Caco-2 (cell line): ENCODE results near the gene TTLL5. TPM values are rescaled to one million over a fixed set of nuclear protein-coding genes. Genes with fewer than 3 reads are reported as not detected.
A peak's percentile ranks its signal among the peaks of the same experiment; 100 is the strongest.

ENCODE experiments used
- BruUV-seq: library from RNA; stranded (reverse); fragments of 400-500 nt; replicated peaks from 2 replicates; lab custom pipeline; 2021; lab: Mats Ljungman, UMichigan
- CTCF ChIA-PET: fragments of 300-600 bp; sonication (Branson Sonifier 250); formaldehyde crosslinking; loops from one replicate; lab custom pipeline; 2022; ENCODE audit warnings: antibody characterized with exemption; lab: Charles Lee
- POLR2A ChIA-PET: fragments of 300-600 bp; sonication (Branson Sonifier 250); formaldehyde crosslinking; loops from one replicate; lab custom pipeline; 2022; ENCODE audit warnings: antibody characterized with exemption; lab: Charles Lee
- DNase-seq, 2 experiments: peaks; one replicate each; pipeline versions ENCODE4 v3.0.0 to v3.0.0-alpha.2; 2020 to 2022
- H3K27me3 ChIP-seq: replicated peaks from 2 replicates; pipeline ENCODE4 v1.6.0; 2011; ENCODE audit warnings: low read length; ENCODE audit not compliant: control insufficient read depth, insufficient read depth
- H3K36me3 ChIP-seq: 2 replicates; pipeline ENCODE4 v1.5.1; 2011; ENCODE audit warnings: low read length; ENCODE audit not compliant: control insufficient read depth, insufficient read depth
- H3K4me1 ChIP-seq: fragments of 250-450 bp; sonication (Bioruptor Pico); 2 replicates; pipeline ENCODE4 v1.5.1; 2020; ENCODE audit warnings: mild to moderate bottlenecking
- H3K4me3 ChIP-seq: 2 replicates; pipeline ENCODE4 v1.5.1; 2011; ENCODE audit warnings: low read depth, mild to moderate bottlenecking, control low read depth, low read length
- H3K9me3 ChIP-seq: fragments of 250-450 bp; sonication (Bioruptor Pico); 2 replicates; pipeline ENCODE4 v1.5.1; 2020; ENCODE audit warnings: mild to moderate bottlenecking, moderate library complexity
- H3K27ac Mint-ChIP-seq: one replicate; pipeline ENCODE4 v1.8.0; 2022; ENCODE audit warnings: mixed read lengths; ENCODE audit not compliant: unreplicated experiment
- H3K27me3 Mint-ChIP-seq: one replicate; pipeline ENCODE4 v1.8.0; 2022; ENCODE audit warnings: mixed read lengths; ENCODE audit not compliant: insufficient read depth, unreplicated experiment
- H3K36me3 Mint-ChIP-seq: one replicate; pipeline ENCODE4 v1.8.0; 2022; ENCODE audit warnings: mild to moderate bottlenecking, mixed read lengths; ENCODE audit not compliant: insufficient read depth, unreplicated experiment
- H3K4me1 Mint-ChIP-seq: one replicate; pipeline ENCODE4 v1.8.0; 2022; ENCODE audit warnings: low read depth, mixed read lengths; ENCODE audit not compliant: unreplicated experiment
- H3K4me3 Mint-ChIP-seq: one replicate; pipeline ENCODE4 v1.8.0; 2022; ENCODE audit warnings: mild to moderate bottlenecking, moderate library complexity, mixed read lengths; ENCODE audit not compliant: unreplicated experiment
- H3K9me3 Mint-ChIP-seq: one replicate; pipeline ENCODE4 v1.8.0; 2022; ENCODE audit warnings: mixed read lengths; ENCODE audit not compliant: unreplicated experiment
- CTCF ChIP-seq, 2 experiments: fragments of 200-600 bp in 1 of 2; IDR thresholded peaks; 1 replicate in 1 of 2; 2 replicates in 1 of 2; pipeline versions ENCODE4 v1.5.1 to v1.8.0; 2011 to 2022; ENCODE audit warnings: antibody characterized with exemption in 1 of 2, control low read depth in 1 of 2, inconsistent platforms in 1 of 2, low read depth in 1 of 2, low read length in 1 of 2, mild to moderate bottlenecking in 1 of 2, moderate library complexity in 1 of 2; ENCODE audit not compliant: insufficient read depth in 1 of 2, severe bottlenecking in 1 of 2, unreplicated experiment in 1 of 2
- intact Hi-C: fragments of 100-400 bp; cut with micrococcal nuclease; formaldehyde crosslinking; loops from one replicate; pipeline ENCODE4 v1.10.0; 2022; ENCODE audit not compliant: unreplicated experiment
- total RNA-seq: library from RNA; stranded (reverse); gene quantifications from 2 replicates; pipeline ENCODE4 v1.2.3, GENCODE V29; 2022

Gene TTLL5
- total RNA-seq, 1 experiment from 2014 or later = 38.2 TPM

GRCh38 chr14:75829316-75829715 lies 168.3 kb downstream of the TTLL5 start:
- no TSS peak for BruUV-seq
- no peak for TF ChIP-seq CTCF (IDR thresholded peaks at IDR 0.05; ENCODE audit: insufficient read depth in 1 of 2, low read depth in 1 of 2, low read length in 1 of 2, severe bottlenecking in 1 of 2, unreplicated experiment in 1 of 2)
- Histone ChIP-seq H3K4me1 (peaks cover 70% of the 10 kb centered on the region), H3K9me3 (no peaks in the 10 kb centered on the region), H3K27me3 (no peaks in the 10 kb centered on the region), H3K4me3 (no peak overlapping the region), H3K36me3 (no peaks in the 10 kb centered on the region)
- Mint-ChIP-seq H3K4me1 (peaks cover 37% of the 10 kb centered on the region), H3K27me3 (no peaks in the 10 kb centered on the region), H3K4me3 (no peak overlapping the region), H3K9me3 (no peaks in the 10 kb centered on the region), H3K27ac (peak overlapping the region; percentile 49), H3K36me3 (peaks cover 23% of the 10 kb centered on the region)
- ChIA-PET POLR2A (no interaction called here), CTCF (interaction anchor here (1.2 kb wide), 1 partner anchor 35 kb away, joined by 6 read pairs; no protein-coding TSS in a partner anchor)
- intact Hi-C loops = no loop called here
- DNase-seq = no peak

GRCh38 chr14:75831455-75831854 lies 170.4 kb downstream of the TTLL5 start:
- intact Hi-C loops = loop anchor here (1.0 kb wide), 2 partner anchors 20 to 120 kb away; no protein-coding TSS in a partner anchor
- Histone ChIP-seq H3K4me3 (no peak overlapping the region), H3K9me3 (no peaks in the 10 kb centered on the region), H3K27me3 (no peaks in the 10 kb centered on the region), H3K4me1 (peaks cover 58% of the 10 kb centered on the region), H3K36me3 (peaks cover 3% of the 10 kb centered on the region)
- ChIA-PET CTCF (interaction anchor here (1.0 to 1.6 kb wide), 6 partner anchors 9 to 171 kb away, joined by 3 to 13 read pairs (median 5); partner anchors contain the start of gene ERG28), POLR2A (interaction anchor here (1.5 to 1.7 kb wide), 3 partner anchors 9 to 29 kb away, joined by 10 to 14 read pairs (median 14); no protein-coding TSS in a partner anchor)
- peak overlapping the region; percentile 87 for H3K27ac Mint-ChIP-seq
- H3K36me3 Mint-ChIP-seq = peaks cover 17% of the 10 kb centered on the region
- no peaks in the 10 kb centered on the region for H3K27me3 Mint-ChIP-seq
- H3K4me3 Mint-ChIP-seq = peak overlapping the region; percentile 44
- no peak for TF ChIP-seq CTCF (IDR thresholded peaks at IDR 0.05; ENCODE audit: insufficient read depth in 1 of 2, low read depth in 1 of 2, low read length in 1 of 2, severe bottlenecking in 1 of 2, unreplicated experiment in 1 of 2)
- peaks cover 24% of the 10 kb centered on the region for H3K4me1 Mint-ChIP-seq
- BruUV-seq = no TSS peak
- H3K9me3 Mint-ChIP-seq = no peaks in the 10 kb centered on the region
- peak; percentile 92 for DNase-seq

GRCh38 chr14:75831952-75832351 lies 170.9 kb downstream of the TTLL5 start:
- H3K9me3 ChIP-seq = no peaks in the 10 kb centered on the region
- H3K4me1 ChIP-seq = peaks cover 57% of the 10 kb centered on the region
- H3K36me3 ChIP-seq = peaks cover 3% of the 10 kb centered on the region
- H3K27ac Mint-ChIP-seq = peak overlapping the region; percentile 87
- no peaks in the 10 kb centered on the region for H3K27me3 Mint-ChIP-seq
- intact Hi-C loops = loop anchor here (1.0 kb wide), 4 partner anchors 21 to 121 kb away; no protein-coding TSS in a partner anchor
- peak; percentile 68 to 78 for DNase-seq
- CTCF ChIA-PET = interaction anchor here (1.0 to 1.6 kb wide), 5 partner anchors 10 to 121 kb away, joined by 3 to 13 read pairs (median 5); no protein-coding TSS in a partner anchor
- H3K4me1 Mint-ChIP-seq = peaks cover 19% of the 10 kb centered on the region
- TF ChIP-seq CTCF (IDR thresholded peaks at IDR 0.05; ENCODE audit: insufficient read depth in 1 of 2, low read depth in 1 of 2, low read length in 1 of 2, severe bottlenecking in 1 of 2, unreplicated experiment in 1 of 2) = no peak
- peaks cover 17% of the 10 kb centered on the region for H3K36me3 Mint-ChIP-seq
- no TSS peak for BruUV-seq
- no peaks in the 10 kb centered on the region for H3K27me3 ChIP-seq
- no peak overlapping the region for H3K4me3 ChIP-seq
- H3K9me3 Mint-ChIP-seq = no peaks in the 10 kb centered on the region
- peak overlapping the region; percentile 44 for H3K4me3 Mint-ChIP-seq
- POLR2A ChIA-PET = interaction anchor here (1.5 to 1.7 kb wide), 3 partner anchors 9 to 29 kb away, joined by 10 to 14 read pairs (median 14); no protein-coding TSS in a partner anchor
